Endothelial cell of umbilical vein (primary cell): Measurements from ENCODE around the gene PPP1R3G. TPM values are rescaled to one million over a fixed set of nuclear protein-coding genes. Genes with fewer than 3 reads are reported as not detected.

Experiments used
- BruUV-seq: library from RNA; stranded (reverse); fragments of 400-500 nt; replicated peaks from 2 replicates; lab custom pipeline; 2021; lab: Mats Ljungman, UMichigan
- CTCF ChIA-PET: fragments of 300-600, 350-600 bp; sonication (Branson Sonifier 250); formaldehyde crosslinking; loops from one replicate; lab custom pipeline; 2021; ENCODE audit warnings: antibody characterized with exemption, inconsistent platforms; lab: Charles Lee
- POLR2A ChIA-PET: fragments of 300-600, 350-600 bp; sonication (Branson Sonifier 250); formaldehyde crosslinking; loops from one replicate; lab custom pipeline; 2021; ENCODE audit warnings: antibody characterized with exemption, inconsistent platforms; lab: Charles Lee
- DNase-seq: peaks from one replicate; pipeline ENCODE4 v3.0.0-alpha.2; 2011; ENCODE audit warnings: low read depth, low spot score
- FAIRE-seq: peaks from 2 replicates; lab custom pipeline; 2011; peaks lifted over from hg19 to GRCh38; lab: Jason Lieb, UNC
- H2AFZ ChIP-seq: 2 replicates; pipeline ENCODE4 v1.6.0; 2012; ENCODE audit warnings: low read depth, low read length, control low read depth, inconsistent platforms
- H3K27ac ChIP-seq: 2 replicates; pipeline ENCODE4 v1.5.1; 2011; ENCODE audit warnings: low read depth, mild to moderate bottlenecking, control low read depth, low read length, moderate library complexity; ENCODE audit not compliant: insufficient read depth
- H3K27me3 ChIP-seq, 2 experiments: 2 replicates each; pipeline versions ENCODE4 v1.6.0 to v1.6.1; 2011; ENCODE audit warnings: low read length in 2 of 2, mixed read lengths in 1 of 2; ENCODE audit not compliant: control insufficient read depth in 2 of 2, insufficient read depth in 2 of 2
- H3K36me3 ChIP-seq, 2 experiments: 2 replicates in 1 of 2; 3 replicates in 1 of 2; pipeline ENCODE4 v1.5.1; 2011; ENCODE audit warnings: low read length in 2 of 2, mild to moderate bottlenecking in 1 of 2, moderate library complexity in 1 of 2; ENCODE audit not compliant: control insufficient read depth in 2 of 2, insufficient read depth in 2 of 2; ENCODE audit errors: extremely low read depth in 1 of 2
- H3K4me1 ChIP-seq: 3 replicates; pipeline ENCODE4 v1.5.1; 2011; ENCODE audit warnings: mild to moderate bottlenecking, low read length; ENCODE audit not compliant: control insufficient read depth, insufficient read depth; ENCODE audit errors: extremely low read depth
- H3K4me2 ChIP-seq: 2 replicates; pipeline ENCODE4 v1.6.1; 2011; ENCODE audit warnings: low read length, control low read depth, mixed read lengths; ENCODE audit not compliant: insufficient read depth
- H3K4me3 ChIP-seq, 3 experiments: fragments of 200-600 bp in 1 of 3; sonication (generic), shearing (Covaris generic) in 1 of 3; replicated peaks in 1 of 3; 2 replicates each; pipeline ENCODE4 v1.5.1; 2011 to 2016; ENCODE audit warnings: control low read depth in 3 of 3, low read length in 3 of 3, mild to moderate bottlenecking in 2 of 3, inconsistent platforms in 1 of 3, low read depth in 1 of 3, moderate library complexity in 1 of 3; ENCODE audit not compliant: insufficient read depth in 1 of 3
- H3K79me2 ChIP-seq: 2 replicates; pipeline ENCODE4 v1.6.0; 2012; ENCODE audit warnings: low read length, inconsistent platforms; ENCODE audit not compliant: control insufficient read depth, insufficient read depth
- H3K9ac ChIP-seq: replicated peaks from 2 replicates; pipeline ENCODE3; 2011; ENCODE audit warnings: low read length, control low read depth; ENCODE audit not compliant: insufficient read depth; ENCODE audit errors: extremely low read depth
- H3K9me1 ChIP-seq: replicated peaks from 3 replicates; pipeline ENCODE4 v1.6.0; 2011; ENCODE audit warnings: mild to moderate bottlenecking, low read length; ENCODE audit not compliant: control insufficient read depth, insufficient read depth; ENCODE audit errors: extremely low read depth
- H3K9me3 ChIP-seq: replicated peaks from 2 replicates; pipeline ENCODE4 v1.5.1; 2012; ENCODE audit warnings: low read length, inconsistent platforms; ENCODE audit not compliant: control insufficient read depth, insufficient read depth
- H4K20me1 ChIP-seq: replicated peaks from 2 replicates; pipeline ENCODE3; 2011; ENCODE audit warnings: mild to moderate bottlenecking, low read length; ENCODE audit not compliant: control insufficient read depth, insufficient read depth; ENCODE audit errors: extremely low read depth
- EZH2 ChIP-seq: IDR thresholded peaks from 2 replicates; pipeline ENCODE4 v1.6.1; 2012; ENCODE audit warnings: borderline replicate concordance, low read depth, mild to moderate bottlenecking, moderate library complexity, low read length, inconsistent platforms; ENCODE audit not compliant: severe bottlenecking
- FOS ChIP-seq: IDR thresholded peaks from 2 replicates; pipeline ENCODE4 v1.6.1; 2011; ENCODE audit warnings: mild to moderate bottlenecking, low read length, moderate library complexity, borderline replicate concordance; ENCODE audit not compliant: insufficient read depth
- GATA2 ChIP-seq: IDR thresholded peaks from 2 replicates; pipeline ENCODE4 v1.7.0; 2011; ENCODE audit warnings: low read depth, mild to moderate bottlenecking, moderate library complexity, mixed read lengths, low read length; ENCODE audit not compliant: insufficient read length, insufficient read depth
- JUN ChIP-seq: IDR thresholded peaks from 2 replicates; pipeline ENCODE4 v1.6.1; 2011; ENCODE audit warnings: borderline replicate concordance, low read depth; ENCODE audit not compliant: insufficient read length, insufficient read depth
- MYC ChIP-seq: IDR thresholded peaks from one replicate; pipeline ENCODE4 v1.6.1; 2011; ENCODE audit warnings: mild to moderate bottlenecking, low read depth, low read length
- POLR2A ChIP-seq: IDR thresholded peaks from 2 replicates; pipeline ENCODE4 v1.6.1; 2012; ENCODE audit warnings: low read depth, mild to moderate bottlenecking, control low read depth, low read length
- POLR2AphosphoS5 ChIP-seq: IDR thresholded peaks from 2 replicates; pipeline ENCODE4 v1.6.1; 2012; ENCODE audit warnings: low read depth, mild to moderate bottlenecking, control low read depth, low read length, moderate library complexity; ENCODE audit not compliant: insufficient read depth
- dilution Hi-C: fragments of 300-500 bp; cut with MboI; formaldehyde crosslinking; loops from one replicate; pipeline ENCODE4 v1.15.0; 2019; ENCODE audit warnings: low sequenced_read_pairs; ENCODE audit not compliant: extremely low pct_ligation_motif_present
- intact Hi-C: fragments of 100-400 bp; cut with micrococcal nuclease; formaldehyde crosslinking; loops from one replicate; pipeline ENCODE4 v1.10.0; 2022
- polyA plus RNA-seq, 4 experiments: library from polyadenylated mRNA; depleted of rRNA in 3 of 4; stranded (reverse) in 3 of 4; unstranded in 1 of 4; fragments of >200 nt; gene quantifications; 2 replicates each; pipeline versions ENCODE4 v1.2.1 to v1.2.3, GENCODE V29; 2011 to 2012; ENCODE audit warnings: missing spikeins in 1 of 4
- total RNA-seq: library from RNA; stranded (reverse); gene quantifications from 2 replicates; pipeline ENCODE4 v1.2.3, GENCODE V29; 2021
- TF ChIP-seq, protein P1 (sequence below): IDR thresholded peaks from 2 replicates; pipeline ENCODE4 v1.6.1; 2011; ENCODE audit not compliant: insufficient read depth, insufficient read length
- TF ChIP-seq, protein P2 (sequence below), 2 donors: IDR thresholded peaks; 1 replicate in 1 of 2; 2 replicates in 1 of 2; pipeline ENCODE4 v1.5.1; 2011; ENCODE audit warnings: low read length in 2 of 2, mild to moderate bottlenecking in 2 of 2, moderate library complexity in 2 of 2, control low read depth in 1 of 2, inconsistent platforms in 1 of 2, low read depth in 1 of 2; ENCODE audit not compliant: insufficient read depth in 1 of 2; ENCODE audit errors: extremely low read depth in 1 of 2

PPP1R3G gene
- total and polyA plus RNA-seq, 2 donors (not counting 3 experiments of a cell fraction or from before 2014, with no cell fraction given) = 0.04 to 0.09 TPM

DNA sequence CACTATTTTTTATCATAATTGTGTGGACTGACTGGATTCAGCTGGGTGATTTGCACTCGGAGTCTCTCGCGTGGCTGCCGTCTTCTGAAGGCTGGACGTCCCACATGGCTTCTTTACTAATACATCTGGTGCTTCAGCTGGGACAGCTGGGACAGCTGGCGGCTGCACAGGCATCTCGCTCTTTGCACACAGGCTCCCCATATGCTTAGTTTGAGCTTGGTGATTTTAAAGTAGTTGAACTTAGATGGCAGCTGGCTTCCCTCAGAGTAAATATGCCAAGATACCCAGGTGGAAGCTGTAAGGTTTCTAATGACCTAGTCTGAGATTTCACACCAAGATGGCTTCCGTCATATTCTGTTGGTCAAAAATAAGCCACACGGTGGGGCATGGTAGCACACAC, 38.7 kb upstream of the PPP1R3G start:
- TF ChIP-seq POLR2A (no peak), MYC (no peak), POLR2AphosphoS5 (no peak), EZH2 (no peak), FOS (no peak), JUN (no peak), GATA2 (no peak)
- TF ChIP-seq, protein P1, sequence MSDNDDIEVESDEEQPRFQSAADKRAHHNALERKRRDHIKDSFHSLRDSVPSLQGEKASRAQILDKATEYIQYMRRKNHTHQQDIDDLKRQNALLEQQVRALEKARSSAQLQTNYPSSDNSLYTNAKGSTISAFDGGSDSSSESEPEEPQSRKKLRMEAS = no peak
- TF ChIP-seq, protein P2, sequence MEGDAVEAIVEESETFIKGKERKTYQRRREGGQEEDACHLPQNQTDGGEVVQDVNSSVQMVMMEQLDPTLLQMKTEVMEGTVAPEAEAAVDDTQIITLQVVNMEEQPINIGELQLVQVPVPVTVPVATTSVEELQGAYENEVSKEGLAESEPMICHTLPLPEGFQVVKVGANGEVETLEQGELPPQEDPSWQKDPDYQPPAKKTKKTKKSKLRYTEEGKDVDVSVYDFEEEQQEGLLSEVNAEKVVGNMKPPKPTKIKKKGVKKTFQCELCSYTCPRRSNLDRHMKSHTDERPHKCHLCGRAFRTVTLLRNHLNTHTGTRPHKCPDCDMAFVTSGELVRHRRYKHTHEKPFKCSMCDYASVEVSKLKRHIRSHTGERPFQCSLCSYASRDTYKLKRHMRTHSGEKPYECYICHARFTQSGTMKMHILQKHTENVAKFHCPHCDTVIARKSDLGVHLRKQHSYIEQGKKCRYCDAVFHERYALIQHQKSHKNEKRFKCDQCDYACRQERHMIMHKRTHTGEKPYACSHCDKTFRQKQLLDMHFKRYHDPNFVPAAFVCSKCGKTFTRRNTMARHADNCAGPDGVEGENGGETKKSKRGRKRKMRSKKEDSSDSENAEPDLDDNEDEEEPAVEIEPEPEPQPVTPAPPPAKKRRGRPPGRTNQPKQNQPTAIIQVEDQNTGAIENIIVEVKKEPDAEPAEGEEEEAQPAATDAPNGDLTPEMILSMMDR (IDR thresholded peaks at IDR 0.05; ENCODE audit: extremely low read depth in 1 of 2, insufficient read depth in 1 of 2, low read depth in 1 of 2, low read length in 2 of 2) = no peak
- ChIA-PET CTCF (interaction anchor here (2.5 kb wide), 1 partner anchor 11 kb away, joined by 10 read pairs; no protein-coding TSS in a partner anchor), POLR2A (no interaction called here)
- no peak overlapping the region for H2AFZ ChIP-seq
- no peaks in the 10 kb centered on the region for H3K79me2 ChIP-seq
- H3K36me3 ChIP-seq = no peaks in the 10 kb centered on the region
- BruUV-seq = no TSS peak
- H3K9me3 ChIP-seq = no peaks in the 10 kb centered on the region
- dilution Hi-C loops = no loop called here
- H3K4me2 ChIP-seq = no peak overlapping the region
- FAIRE-seq = no peak
- intact Hi-C loops = no loop called here
- H3K4me3 ChIP-seq = no peak overlapping the region
- no peak overlapping the region for H3K27ac ChIP-seq
- H3K9ac ChIP-seq = no peak overlapping the region
- no peaks in the 10 kb centered on the region for H3K9me1 ChIP-seq
- DNase-seq = no peak
- H3K4me1 ChIP-seq = no peaks in the 10 kb centered on the region
- H3K27me3 ChIP-seq = no peaks in the 10 kb centered on the region
- H4K20me1 ChIP-seq = no peaks in the 10 kb centered on the region
